Bronchial epithelial cell (primary cell): ENCODE measurements around the gene SETD4. TPM values are rescaled to one million over a fixed set of nuclear protein-coding genes. Genes with fewer than 3 reads are reported as not detected.
A peak's percentile ranks its signal among the peaks of the same experiment; 100 is the strongest.
"Not testable (repeated sequence)": the region's sequence is repeated elsewhere in the genome, so short reads cannot be mapped to it uniquely, and the experiment has no call there.

Experiments
- DNase-seq: peaks from one replicate; pipeline ENCODE4 v3.0.0-alpha.2; 2010; ENCODE audit warnings: low read depth
- FAIRE-seq: peaks from 2 replicates; lab custom pipeline; 2011; peaks lifted over from hg19 to GRCh38; lab: Jason Lieb, UNC
- H3K27me3 ChIP-seq: 2 replicates; pipeline ENCODE4 v1.5.1; 2011; ENCODE audit warnings: low read length; ENCODE audit not compliant: control insufficient read depth, insufficient read depth
- H3K36me3 ChIP-seq: 2 replicates; pipeline ENCODE4 v1.5.1; 2011; ENCODE audit warnings: low read length; ENCODE audit not compliant: control insufficient read depth, insufficient read depth
- H3K4me3 ChIP-seq: 2 replicates; pipeline ENCODE4 v1.5.1; 2011; ENCODE audit warnings: mild to moderate bottlenecking, low read depth, low read length, control low read depth
- CTCF ChIP-seq: IDR thresholded peaks from 2 replicates; pipeline ENCODE4 v1.5.1; 2011; ENCODE audit warnings: mild to moderate bottlenecking, moderate library complexity, low read length, control low read depth, inconsistent platforms; ENCODE audit not compliant: insufficient read depth, severe bottlenecking
- total RNA-seq: library from RNA; depleted of rRNA; stranded (reverse); fragments of >200 nt; gene quantifications from 2 replicates; pipeline ENCODE4 v1.2.1, GENCODE V29; 2014

The SETD4 gene
- total RNA-seq, 1 donor from 2014 or later, result 16.6 TPM

GRCh38 chr21:36076878-36077655 lies 16.7 kb upstream of the SETD4 start:
- Histone ChIP-seq H3K27me3 (no peaks in the 10 kb centered on the region), H3K4me3 (no peak overlapping the region), H3K36me3 (peaks cover 6% of the 10 kb centered on the region)
- DNase-seq (no peak), FAIRE-seq (no peak)
- TF ChIP-seq CTCF, result no peak

GRCh38 chr21:36075953-36076352 lies 15.6 kb upstream of the SETD4 start:
- H3K36me3 ChIP-seq, result peaks cover 10% of the 10 kb centered on the region
- no peak for DNase-seq

GRCh38 chr21:36075171-36075570 lies 14.8 kb upstream of the SETD4 start:
- TF ChIP-seq CTCF, result no peak
- DNase-seq, result peak; percentile 45
- H3K27me3 ChIP-seq, result no peaks in the 10 kb centered on the region
- no peak overlapping the region for H3K4me3 ChIP-seq
- peaks cover 11% of the 10 kb centered on the region for H3K36me3 ChIP-seq
- no peak for FAIRE-seq

More at GRCh38 chr21:36075953-36076352, 15.6 kb upstream of the SETD4 start:
- FAIRE-seq, result no peak
- Histone ChIP-seq H3K27me3 (no peaks in the 10 kb centered on the region), H3K4me3 (no peak overlapping the region)
- TF ChIP-seq CTCF, result no peak

GRCh38 chr21:36073911-36074310 lies 13.6 kb upstream of the SETD4 start:
- not testable (repeated sequence) for H3K4me3 ChIP-seq, FAIRE-seq, H3K27me3 ChIP-seq, DNase-seq
- H3K36me3 ChIP-seq, result peaks cover 11% of the 10 kb centered on the region

- TF ChIP-seq CTCF, result no peak
- DNase-seq (no peak), FAIRE-seq (no peak)
- Histone ChIP-seq H3K4me3 (no peak overlapping the region), H3K36me3 (peaks cover 11% of the 10 kb centered on the region), H3K27me3 (no peaks in the 10 kb centered on the region)
Observed at GRCh38 chr21:36073181-36073580, 12.9 kb upstream of the SETD4 start.

- Histone ChIP-seq H3K27me3 (no peaks in the 10 kb centered on the region), H3K4me3 (no peak overlapping the region), H3K36me3 (peaks cover 11% of the 10 kb centered on the region)
- no peak for FAIRE-seq
- TF ChIP-seq CTCF, result no peak
- DNase-seq, result no peak
Observed at GRCh38 chr21:36072453-36073162, 12.3 kb upstream of the SETD4 start.
